WTC11 (cell line): ENCODE results near the gene PI4K2A.

Experiments
- CTCF ChIP-seq: fragments of 200-600 bp; IDR thresholded peaks from 2 replicates; pipeline ENCODE4 v1.8.0; 2022; ENCODE audit warnings: antibody characterized with exemption
- SMAD4 ChIP-seq: sonication (generic); formaldehyde crosslinking; IDR thresholded peaks from 2 replicates; pipeline ENCODE4 v1.8.0; 2022; ENCODE audit warnings: mild to moderate bottlenecking, missing genetic modification reagents
- ZBTB21 ChIP-seq: sonication (generic); formaldehyde crosslinking; IDR thresholded peaks from 2 replicates; pipeline ENCODE4 v1.8.1; 2023; ENCODE audit warnings: mild to moderate bottlenecking, missing genetic modification reagents, borderline replicate concordance
- ZNF416 ChIP-seq: fragments of 250-450 bp; sonication (Bioruptor Pico); IDR thresholded peaks from 2 replicates; pipeline ENCODE4 v1.9.0; 2021; ENCODE audit warnings: mild to moderate bottlenecking, inconsistent platforms

GRCh38 chr10:97711640-97712572 lies 71.4 kb downstream of the PI4K2A start:
- TF ChIP-seq CTCF (no peak), SMAD4 (no peak), ZBTB21 (no peak), ZNF416 (CRISPR knock-in tag) (no peak)
